ENCODE results near the gene TECPR1.

DNA sequence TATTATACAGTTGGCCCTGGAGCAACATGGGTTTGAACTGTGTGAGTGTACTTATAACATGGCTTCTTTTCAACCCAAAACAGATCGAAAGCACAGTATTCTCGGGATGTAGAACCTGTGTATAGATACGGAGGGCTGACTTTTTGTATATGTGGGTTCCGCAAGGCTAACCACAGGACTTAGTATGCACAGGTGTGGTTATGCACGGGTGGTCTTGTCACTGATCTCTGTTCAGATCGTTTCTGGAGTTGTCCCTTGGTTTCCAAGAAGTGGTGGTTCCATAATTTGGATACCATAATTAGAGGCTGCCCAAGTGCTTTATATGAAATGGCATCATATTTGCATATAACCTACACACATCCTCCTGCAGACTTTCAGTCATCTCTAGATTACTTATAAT, 51.7 kb downstream of the TECPR1 start:
- TF ChIP-seq, protein P1, sequence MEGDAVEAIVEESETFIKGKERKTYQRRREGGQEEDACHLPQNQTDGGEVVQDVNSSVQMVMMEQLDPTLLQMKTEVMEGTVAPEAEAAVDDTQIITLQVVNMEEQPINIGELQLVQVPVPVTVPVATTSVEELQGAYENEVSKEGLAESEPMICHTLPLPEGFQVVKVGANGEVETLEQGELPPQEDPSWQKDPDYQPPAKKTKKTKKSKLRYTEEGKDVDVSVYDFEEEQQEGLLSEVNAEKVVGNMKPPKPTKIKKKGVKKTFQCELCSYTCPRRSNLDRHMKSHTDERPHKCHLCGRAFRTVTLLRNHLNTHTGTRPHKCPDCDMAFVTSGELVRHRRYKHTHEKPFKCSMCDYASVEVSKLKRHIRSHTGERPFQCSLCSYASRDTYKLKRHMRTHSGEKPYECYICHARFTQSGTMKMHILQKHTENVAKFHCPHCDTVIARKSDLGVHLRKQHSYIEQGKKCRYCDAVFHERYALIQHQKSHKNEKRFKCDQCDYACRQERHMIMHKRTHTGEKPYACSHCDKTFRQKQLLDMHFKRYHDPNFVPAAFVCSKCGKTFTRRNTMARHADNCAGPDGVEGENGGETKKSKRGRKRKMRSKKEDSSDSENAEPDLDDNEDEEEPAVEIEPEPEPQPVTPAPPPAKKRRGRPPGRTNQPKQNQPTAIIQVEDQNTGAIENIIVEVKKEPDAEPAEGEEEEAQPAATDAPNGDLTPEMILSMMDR (IDR thresholded peaks at IDR 0.05; ENCODE audit: low read length): no peak
- no peak for TF ChIP-seq EZH2 (optimal IDR thresholded peaks at IDR 0.05; ENCODE audit: low read depth, low read length)
